SIG-M5 (cell line): ENCODE data around the gene PLXNC1.

Experiments used
- DNase-seq: peaks from one replicate; lab custom pipeline; 2025; lab: John Stamatoyannopoulos, UW

Gene PLXNC1

DNA sequence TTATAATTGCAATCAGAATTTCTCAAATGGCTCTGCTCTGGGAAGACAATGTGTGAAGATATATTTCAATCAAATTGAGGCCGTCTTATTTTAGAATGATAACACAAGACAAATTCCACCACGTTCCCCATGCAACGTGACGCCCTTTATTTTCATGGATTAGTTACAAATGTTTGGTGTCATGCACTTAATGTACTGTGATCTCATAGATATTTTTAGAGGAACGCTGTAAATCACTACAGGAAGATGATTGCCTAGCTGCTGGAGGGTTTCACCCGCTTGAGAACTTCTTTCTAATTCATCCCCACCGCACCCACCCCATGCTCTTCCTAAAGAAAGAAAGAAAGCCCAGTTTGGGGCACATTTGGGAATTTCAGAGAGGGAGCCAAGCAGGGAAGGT, 117.2 kb downstream of the PLXNC1 start:
- DNase-seq: no peak

GRCh38 chr12:94265966-94266745, 117.8 kb downstream of the PLXNC1 start:
- DNase-seq: no peak

DNA sequence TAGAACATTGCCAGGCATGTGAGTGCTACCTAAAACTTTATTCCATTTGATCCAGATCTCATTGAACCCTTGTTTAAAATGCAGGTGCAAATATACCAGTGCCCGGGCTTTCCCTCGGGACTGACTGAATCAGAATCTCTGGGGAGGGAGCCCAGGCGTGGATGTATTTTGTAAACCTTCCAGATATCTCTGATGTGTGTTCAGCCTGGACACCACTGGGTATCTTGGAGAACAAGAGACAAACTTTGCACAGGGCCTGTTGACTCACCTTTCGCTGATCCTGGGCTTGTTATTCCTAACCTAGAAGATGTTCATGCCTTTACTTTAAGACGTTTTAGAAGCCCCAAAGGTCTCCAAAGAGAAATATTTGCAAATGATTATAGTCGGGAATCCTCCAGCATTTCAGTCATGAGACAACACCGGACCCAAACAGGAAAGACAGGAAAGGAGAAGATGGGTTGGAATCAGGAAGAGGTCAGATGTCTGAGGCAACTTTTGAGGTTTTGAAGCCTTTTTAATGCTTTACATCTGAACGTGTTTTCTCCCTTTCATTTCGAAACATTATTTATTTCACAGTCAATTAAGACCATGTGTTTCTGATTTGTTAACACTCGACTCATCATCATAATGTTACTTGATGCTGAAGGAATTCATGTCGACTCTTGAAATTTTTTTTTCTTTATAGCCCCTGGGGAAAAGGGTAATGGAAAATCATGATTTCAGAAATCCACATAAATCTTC, 118.6 kb downstream of the PLXNC1 start:
- no peak for DNase-seq

DNA sequence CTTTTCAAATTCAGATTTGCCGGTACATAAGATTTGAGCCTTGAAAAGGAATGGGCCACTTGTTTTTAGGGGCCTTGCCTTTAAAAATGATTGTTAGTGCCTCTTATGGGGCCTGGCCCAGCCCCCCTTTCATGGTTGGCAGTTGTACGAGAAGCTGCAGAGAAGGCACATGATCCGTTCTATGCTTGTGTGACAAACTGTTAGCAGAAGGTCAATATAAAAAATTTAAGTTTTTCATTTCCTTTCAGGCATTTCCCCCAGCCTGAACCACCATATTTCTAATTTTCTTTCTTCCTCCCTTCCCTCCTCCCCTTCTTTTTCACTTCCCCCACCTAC, 119.1 kb downstream of the PLXNC1 start:
- DNase-seq: no peak

- no peak for DNase-seq
Measured at GRCh38 chr12:94267921-94268471, 119.6 kb downstream of the PLXNC1 start.

GRCh38 chr12:94269316-94269999, 121.1 kb downstream of the PLXNC1 start:
- DNase-seq: no peak

DNA sequence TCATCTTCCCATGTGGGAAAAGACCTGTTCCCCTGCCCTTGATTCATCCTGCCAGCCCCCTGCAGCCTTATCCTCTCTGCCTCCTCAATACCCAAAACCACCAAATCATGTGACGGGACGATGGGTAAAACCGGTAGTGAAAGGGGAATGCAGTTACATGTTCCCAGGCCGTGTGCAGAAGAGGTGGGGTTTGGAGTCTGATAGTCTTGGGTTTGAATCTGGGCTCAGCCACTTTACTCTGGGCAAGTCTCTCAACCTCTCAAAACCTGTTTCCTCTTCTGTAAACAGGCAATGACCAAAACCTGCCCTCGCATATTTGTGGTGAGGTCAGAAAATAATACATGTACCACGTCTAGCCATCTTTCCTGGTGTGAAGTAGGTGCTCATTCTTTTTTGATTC, 123.0 kb downstream of the PLXNC1 start:
- DNase-seq: no peak

DNA sequence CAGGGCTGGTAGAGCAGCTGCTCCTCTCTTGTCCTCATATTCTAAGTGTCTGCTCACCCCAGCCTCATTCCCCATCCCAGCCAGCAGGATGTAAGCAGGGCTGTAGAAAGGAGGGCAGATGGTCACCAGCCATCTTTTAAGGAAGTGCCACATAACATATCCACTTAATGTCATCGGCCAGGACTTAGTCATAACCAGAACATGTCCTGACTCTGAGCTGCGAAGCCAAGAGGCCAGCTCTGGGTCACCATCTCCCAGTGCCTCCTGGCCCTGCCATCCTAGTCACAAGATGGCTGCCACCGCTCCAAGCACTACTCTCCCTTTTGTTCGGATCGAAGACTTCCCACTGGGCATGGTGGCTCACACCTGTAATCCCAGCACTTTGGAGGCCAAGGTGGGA, 123.9 kb downstream of the PLXNC1 start:
- DNase-seq: no peak

DNA sequence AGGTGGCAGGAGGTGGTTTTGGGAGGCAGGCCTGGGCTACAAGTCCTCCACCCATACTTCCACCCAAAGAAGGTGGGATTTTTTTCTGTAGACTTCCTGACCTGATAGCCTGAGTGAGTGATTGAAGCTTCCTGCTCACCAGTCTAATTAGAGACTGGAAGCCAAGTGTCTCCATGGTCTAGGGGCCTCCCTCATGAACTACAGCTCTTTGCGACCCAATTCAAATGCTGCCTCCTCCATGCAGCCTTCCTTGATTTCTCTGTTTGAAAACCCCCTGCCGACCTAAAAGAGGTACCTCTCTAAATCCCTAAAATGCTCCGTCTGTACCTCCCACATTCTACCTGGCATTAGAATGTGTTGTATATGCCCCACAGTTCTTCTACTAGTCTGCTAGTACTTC, 124.9 kb downstream of the PLXNC1 start:
- no peak for DNase-seq

DNA sequence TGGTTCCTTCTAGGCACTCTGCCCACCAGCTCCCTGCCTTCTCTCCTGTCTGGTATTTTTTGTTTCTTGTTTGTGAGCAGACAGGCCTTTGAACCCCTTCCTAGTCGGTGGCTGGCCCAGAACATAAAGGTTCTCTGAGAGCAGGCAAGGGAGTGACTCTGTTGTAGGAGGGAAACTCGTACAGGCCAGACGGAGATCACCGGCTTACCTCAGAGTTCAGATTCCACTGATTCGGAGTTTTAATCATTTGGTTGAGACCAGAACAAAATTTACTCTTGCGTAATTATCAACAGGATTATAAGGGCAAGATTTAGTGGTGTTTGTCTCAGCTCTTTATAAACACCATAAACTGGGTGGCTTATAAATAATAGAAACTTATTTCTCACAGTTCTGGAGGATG, 128.3 kb downstream of the PLXNC1 start:
- no peak for DNase-seq

DNA sequence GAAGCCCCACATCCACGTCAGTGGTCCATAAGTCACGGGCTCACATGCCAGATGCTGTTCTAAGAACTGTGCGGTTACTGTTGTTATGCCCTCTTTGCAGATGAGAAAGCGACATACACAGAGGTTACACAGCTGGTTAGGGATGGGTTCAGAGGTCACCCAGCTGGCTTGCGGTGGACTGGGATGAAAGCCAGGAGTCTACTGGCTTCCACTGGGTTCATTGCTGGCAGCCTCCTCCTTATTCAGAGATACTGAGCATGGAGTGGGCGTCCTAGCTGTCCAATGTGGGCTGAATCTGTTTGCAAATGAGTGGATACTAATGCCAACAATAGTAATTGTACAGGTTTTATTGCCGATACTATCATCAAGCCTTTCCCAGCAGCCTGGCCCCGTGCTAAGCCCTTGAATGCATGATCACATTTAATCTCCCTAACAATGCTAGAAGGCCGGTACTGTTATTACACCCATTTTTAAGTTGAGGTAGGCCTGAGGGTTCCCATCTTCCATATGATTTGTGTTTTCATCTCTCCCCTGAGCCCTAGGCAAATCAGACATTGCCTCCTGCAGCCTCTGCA, 129.1 kb downstream of the PLXNC1 start:
- no peak for DNase-seq

GRCh38 chr12:94280063-94280462, 131.7 kb downstream of the PLXNC1 start:
- DNase-seq: no peak

DNA sequence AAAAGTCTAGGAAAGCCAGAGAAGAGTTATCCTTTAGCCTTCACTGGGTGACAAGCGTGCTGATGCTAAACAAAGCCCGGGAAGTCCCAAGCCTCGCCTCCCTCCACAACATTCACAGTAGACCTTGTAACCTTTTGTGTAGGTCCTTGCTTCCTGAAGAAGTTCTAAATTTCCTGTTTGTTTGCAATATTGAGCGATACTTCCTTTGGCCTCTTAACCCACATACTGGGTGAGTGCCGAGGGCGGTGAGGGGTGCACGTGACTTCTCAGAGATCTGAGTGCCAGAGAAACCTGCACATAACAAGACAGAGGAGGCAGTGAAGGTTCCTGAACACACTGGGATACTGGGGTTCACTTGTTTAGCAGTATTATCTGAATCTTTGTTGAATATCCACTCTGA, 134.3 kb downstream of the PLXNC1 start:
- no peak for DNase-seq

DNA sequence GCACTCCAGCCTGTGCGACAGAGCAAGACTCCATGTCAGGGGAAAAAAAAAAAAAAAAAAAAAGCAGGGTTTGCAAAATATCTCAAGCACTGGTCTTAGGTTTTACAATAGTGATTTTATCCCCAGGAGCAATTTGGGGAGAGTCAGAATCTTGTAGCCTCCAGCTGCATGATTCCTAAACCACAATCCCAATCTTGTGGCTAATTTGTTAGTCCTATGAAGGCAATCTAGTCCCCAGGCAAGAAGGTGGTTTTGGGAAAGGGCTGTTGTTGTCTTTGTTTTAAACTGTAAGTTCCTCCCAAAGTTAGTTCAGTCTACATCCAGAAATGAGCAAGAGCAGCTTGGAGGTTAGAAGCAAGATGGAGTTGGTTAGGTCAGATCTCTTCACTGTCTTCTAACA, 135.7 kb downstream of the PLXNC1 start:
- DNase-seq: no peak

- no peak for DNase-seq
Measured at GRCh38 chr12:94284859-94285258, 136.5 kb downstream of the PLXNC1 start.

DNA sequence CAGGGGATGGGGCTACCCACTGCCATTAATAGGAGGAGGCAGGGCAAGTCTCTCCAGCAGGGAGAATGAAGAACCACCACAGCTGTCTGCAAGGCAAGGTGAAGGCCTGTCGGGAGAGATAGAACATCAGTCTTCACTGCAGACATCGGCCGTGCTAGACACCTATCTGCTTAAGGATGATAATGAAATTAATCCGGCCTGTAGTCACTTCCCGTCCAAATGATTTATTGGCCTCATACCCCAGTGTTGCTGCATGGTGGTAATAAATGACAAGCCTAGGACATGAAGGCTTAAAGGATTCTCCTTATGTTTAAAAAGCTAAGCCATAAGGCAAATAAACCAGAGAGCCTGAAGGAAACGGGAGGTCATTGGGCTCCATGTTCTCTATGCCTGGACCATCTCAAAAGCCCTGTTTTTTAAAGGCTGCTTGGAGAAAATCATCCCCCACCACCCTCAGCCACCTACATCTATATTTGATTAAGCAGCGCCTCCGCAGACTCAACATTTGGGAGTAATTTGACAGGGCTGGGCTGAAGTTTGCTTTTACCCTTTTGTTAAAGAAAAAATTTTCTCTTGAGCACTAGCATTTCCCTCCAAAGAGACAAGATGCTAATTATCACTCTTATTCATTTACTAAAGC, 137.7 kb downstream of the PLXNC1 start:
- DNase-seq: no peak

DNA sequence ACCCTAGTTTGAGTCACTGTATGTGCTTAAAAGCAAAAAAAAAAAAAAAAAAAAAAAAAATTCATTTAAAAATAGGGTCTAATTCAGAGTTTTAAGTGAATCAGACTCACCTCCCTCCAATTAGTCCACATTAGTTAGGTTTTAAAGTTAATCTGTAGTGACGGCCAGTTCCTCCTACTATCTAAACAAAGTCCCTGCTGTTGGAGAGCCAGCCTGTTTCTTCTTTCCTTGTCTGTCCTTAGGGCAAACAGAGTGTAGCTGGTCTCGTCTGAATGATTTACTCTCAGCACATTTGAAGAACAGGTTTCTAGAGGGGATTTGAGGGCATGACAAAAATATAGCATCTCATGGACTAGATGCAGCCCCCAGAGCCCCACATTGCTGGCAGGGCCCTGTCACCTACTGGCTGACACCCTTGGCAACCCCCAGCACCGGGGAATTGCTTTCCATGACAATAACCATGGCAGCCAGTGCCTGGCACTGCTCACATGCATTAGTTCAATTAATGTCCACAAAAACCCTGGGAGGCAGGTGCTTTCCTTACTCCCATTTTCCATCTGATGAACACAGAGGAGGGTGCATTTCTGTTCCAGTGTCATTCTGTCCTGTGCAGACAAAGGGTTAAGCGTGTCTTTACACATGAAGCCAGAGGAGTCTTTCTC, 138.3 kb downstream of the PLXNC1 start:
- no peak for DNase-seq

DNA sequence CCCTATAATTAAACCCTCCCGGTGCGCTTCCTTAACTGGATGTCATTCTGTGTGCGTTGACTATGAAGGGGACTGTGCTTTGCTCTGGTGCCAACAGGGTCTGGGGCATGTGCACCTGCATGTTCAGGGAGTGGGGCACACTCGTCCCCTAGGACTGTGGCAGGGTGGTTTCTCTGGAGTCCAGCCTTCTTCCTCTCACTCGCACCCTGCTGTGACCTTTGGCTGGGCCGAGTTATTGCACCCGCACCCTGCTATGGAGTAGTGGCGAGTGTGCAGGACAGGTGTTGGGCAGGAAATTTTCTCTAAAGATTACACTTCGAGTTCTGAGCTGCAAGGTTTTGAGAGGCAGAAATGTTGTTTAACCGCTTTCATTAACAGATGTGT, 138.9 kb downstream of the PLXNC1 start:
- DNase-seq: no peak

DNA sequence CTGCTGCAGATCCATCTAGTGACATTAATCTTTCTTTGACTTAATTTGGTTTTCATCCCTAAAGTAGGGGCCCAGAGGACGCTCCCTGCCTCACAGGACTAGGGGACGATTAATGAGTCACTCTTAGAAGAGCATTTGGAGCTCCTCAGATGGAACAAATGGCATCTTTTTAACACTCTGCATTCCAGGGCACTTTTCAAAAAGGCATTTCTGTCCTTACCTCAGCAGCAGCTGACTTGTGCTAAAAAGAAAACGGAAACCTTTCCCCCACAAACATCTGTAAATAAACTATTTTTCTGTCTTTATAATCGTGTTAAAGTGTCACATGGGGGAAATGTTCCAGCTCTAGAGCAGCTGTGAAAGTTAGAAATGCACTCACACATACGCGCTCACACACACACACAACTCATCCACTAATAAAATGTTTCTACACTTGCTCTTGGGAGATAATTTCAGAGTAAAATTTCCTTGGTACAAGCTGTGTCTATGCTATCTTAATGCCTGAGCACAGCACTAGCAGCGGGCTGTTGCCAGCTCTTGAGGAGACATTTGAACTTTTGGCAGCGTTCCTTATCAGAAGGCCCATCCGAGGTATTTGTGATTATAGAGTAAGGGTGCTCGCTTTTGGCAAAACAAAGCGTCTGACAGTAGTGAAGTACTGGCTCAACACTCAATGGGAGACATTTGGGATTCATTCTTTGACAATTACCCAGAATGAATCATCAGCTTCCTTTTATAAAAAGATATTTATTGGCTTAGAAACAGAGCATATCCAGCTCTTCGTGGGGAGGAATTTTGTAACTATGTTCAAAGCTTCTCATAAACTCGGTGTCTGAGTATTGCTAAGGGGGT, 141.3 kb downstream of the PLXNC1 start:
- DNase-seq: no peak

DNA sequence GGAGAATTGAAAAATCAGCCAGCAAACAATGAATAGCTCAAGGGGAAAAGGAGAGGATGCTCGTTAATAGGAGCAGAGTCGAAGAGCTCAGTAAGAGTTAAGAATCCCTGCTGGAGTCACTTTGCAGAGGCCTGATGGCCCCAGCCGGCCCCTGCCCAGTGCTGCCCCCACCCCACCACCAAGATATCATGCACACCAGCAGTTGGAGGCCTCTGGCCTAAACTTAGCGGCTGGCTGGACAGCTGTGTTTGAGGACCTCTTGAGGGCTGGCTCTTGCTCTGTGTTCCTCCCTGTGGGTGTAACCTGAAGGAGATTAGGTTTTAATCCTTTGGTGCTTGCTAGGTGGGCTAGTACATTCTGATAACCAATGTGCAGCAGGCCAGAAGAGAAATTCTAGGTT, 142.0 kb downstream of the PLXNC1 start:
- DNase-seq: no peak
